ENCODE data around the gene BMPR1B.
"Not testable (repeated sequence)": the region's sequence is repeated elsewhere in the genome, so short reads cannot be mapped to it uniquely, and the experiment has no call there.

The BMPR1B gene

GRCh38 chr4:94833394-94833793 is 75.6 kb downstream of the BMPR1B start:
- no peak for DNase-seq (ENCODE audit: low read depth)

DNA sequence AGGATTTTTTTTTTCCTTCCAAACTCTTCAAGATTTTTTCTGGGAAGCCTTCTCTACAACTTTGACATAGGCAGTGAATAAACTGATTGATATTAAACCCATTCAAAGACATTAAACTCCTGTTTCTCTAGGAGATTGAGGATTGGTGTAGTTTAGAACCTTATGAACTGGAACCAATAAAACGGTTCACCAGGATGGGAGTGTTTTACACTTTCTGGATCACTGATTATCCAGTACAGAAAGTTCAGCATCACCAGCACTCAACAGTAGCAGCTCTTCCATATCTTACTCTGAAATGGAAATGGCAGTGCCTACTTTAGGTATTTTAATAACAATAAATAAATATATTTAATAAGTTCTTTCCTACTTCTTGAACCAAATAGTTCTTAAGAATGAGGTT is 76.7 kb downstream of the BMPR1B start:
- DNase-seq (ENCODE audit: low read depth): no peak

DNA sequence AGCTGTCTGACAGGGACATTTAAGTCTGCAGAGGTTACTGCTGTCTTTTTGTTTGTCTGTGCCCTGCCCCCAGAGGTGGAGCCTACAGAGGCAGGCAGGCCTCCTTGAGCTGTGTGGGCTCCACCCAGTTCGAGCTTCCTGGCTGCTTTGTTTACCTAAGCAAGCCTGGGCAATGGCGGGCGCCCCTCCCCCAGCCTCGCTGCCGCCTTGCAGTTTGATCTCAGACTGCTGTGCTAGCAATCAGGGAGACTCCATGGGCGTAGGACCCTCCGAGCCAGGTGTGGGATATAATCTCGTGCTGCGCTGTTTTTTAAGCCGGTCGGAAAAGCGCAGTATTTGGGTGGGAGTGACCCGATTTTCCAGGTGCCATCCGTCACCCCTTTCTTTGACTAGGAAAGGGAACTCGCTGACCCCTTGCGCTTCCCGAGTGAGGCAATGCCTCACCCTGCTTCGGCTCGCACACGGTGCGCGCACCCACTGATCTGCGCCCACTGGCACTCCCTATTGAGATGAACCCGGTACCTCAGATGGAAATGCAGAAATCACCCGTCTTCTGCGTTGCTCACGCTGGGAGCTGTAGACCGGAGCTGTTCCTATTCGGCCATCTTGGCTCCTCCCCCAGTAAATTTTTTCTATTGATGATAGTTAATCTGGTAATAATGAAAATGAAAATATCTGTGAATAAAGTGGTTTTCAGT is 83.6 kb downstream of the BMPR1B start:
- DNase-seq (ENCODE audit: low read depth): not testable (repeated sequence)

GRCh38 chr4:94841864-94842221 is 84.1 kb downstream of the BMPR1B start:
- no peak for DNase-seq (ENCODE audit: low read depth)

GRCh38 chr4:94843216-94843615 is 85.5 kb downstream of the BMPR1B start:
- no peak for DNase-seq (ENCODE audit: low read depth)

DNA sequence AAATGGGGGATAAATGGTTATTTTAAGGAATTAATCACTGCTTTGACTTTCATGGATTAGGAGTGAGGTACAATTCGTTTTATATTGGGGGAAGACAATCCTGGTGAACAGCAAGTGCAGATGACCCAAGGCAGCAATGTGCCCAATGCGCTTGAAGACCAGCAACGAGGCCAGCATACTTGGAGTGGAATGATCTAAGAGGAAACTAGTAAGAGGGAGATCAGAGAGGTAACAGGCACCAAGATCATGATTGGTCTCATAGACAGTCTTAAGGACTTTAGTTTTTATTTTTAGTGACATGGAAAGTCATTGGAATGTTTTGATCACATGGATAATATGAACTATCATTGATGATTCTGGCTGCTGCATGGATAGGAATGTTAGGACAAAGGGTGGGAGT is 90.6 kb downstream of the BMPR1B start:
- DNase-seq (ENCODE audit: low read depth): no peak

DNA sequence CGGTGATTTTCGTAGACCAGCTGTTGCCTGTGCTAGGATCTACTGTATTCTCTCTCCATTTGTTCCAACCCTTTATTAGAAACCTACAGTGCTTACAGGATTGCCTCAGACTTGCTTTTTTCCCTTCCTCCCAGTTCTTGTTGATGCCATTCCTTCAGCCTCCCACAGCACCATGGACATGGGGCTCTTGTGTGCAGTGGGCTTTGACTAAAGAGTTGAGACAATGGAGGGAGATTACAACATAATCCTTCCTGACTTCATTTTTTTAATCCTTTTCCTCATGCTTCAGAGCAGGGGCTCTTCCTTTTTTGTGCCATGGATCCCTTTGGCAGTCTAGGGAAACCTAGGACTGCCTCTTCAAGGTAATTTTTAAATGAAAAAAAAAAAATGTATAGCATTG is 92.1 kb downstream of the BMPR1B start:
- no peak for DNase-seq (ENCODE audit: low read depth)

DNA sequence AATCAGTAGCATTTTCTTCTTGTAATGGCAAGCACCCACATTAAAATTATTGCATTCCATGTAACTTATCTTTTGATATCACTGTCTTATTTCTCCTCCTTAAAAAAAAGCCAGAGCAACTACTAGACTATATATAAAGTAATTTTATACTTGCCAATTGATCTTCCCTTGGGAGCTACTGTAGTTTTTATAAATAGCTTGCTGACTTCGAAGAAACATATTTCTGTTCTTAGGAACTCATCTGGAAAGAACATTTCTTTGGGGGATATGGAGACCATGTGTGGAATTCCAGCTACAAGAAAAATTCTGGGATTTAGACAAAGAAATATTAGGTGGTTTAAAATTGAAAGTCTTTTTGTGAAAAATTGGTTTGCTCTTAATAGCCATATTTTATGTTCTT is 94.9 kb downstream of the BMPR1B start:
- DNase-seq (ENCODE audit: low read depth): no peak

GRCh38 chr4:94856030-94856429 is 98.3 kb downstream of the BMPR1B start:
- no peak for DNase-seq (ENCODE audit: low read depth)

DNA sequence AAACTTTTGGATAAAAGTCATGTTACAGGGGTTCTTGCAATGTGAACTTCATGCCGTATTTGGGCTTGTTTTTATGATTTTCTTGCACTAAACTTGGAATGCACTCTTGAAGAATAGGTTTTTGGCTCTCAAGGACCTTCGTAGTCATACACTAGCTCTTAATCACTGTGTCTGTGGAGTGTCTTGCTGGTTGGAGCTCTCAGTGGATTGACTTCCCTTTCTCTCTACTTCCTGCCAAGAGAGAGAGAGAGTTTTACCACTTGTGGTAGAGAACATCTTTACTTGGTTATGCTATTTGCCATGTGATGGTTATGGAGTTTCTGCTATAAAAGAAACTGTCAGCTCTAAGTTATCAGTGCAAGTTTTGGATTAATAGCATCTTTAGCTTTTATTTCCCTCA is 112.4 kb downstream of the BMPR1B start:
- DNase-seq (ENCODE audit: low read depth): no peak

DNA sequence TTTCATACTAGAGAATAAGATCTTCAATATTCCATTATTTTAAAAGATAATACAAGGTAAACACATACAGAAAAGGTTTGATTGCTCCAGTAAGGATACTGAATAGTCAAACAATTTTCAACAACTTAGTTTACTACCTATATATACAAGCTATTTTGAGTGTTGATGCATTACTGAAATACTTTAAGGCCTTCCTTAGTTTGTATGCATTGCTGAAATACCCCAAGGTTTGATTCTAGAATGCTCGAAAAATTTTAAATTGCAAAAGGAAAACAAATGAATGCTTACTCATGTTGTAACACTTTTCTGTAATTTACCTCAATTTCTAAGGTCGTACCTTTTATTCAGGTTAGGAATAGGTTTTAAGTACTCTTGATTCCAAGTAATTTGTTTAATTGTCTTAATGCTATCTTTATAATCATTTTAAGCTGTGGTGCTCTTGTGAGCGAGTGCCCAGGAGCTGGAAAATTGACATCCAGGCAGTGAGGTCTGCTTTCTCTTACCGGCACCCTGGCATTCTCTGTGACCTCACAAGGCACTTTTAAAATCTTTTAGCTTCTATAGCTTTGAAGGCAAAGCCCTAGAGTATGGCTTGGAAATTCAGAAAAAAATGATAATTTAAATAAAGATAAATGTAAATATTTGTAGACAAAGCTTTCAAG is 114.0 kb downstream of the BMPR1B start:
- no peak for DNase-seq (ENCODE audit: low read depth)

- no peak for DNase-seq (ENCODE audit: low read depth)
Observed at GRCh38 chr4:94877973-94878372, 120.2 kb downstream of the BMPR1B start.

DNA sequence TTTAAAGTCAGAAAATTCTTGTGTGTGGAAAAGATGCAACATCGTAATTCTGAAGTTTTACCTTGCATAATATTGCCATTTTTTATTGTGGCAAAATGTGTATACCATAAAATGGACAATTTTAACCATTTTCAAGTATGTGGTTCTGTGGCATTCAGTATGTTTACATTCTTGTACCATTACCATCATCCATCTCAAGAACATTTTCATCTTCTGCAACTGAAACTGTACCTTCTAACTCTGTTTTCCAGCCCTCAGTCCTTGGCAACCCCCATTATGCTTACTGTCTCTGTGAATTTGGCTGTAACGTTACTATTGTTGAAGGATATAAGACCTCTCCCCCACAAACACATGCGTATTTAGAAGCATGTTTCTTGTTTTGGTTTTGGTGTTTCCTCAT is 123.2 kb downstream of the BMPR1B start:
- no peak for DNase-seq (ENCODE audit: low read depth)

DNA sequence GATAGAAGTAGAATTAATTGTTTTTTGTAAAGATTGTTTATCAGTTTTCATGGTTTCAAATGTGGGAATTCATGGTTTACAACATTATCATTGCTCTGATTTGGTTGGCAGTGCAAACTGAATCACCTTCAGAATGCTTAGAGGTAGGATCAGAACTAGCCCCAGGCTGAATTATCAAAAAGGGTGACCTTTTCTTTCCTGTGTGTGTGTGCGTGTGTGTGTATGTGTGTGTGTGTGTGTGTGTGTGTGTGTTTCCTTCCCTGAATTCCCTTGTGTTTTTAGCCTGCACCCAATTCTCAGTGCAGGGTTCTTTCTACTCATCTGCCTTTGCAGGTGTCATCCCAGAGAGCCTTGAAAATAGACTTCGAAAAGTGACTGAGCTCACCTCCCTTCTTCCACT is 125.0 kb downstream of the BMPR1B start:
- DNase-seq (ENCODE audit: low read depth): no peak

DNA sequence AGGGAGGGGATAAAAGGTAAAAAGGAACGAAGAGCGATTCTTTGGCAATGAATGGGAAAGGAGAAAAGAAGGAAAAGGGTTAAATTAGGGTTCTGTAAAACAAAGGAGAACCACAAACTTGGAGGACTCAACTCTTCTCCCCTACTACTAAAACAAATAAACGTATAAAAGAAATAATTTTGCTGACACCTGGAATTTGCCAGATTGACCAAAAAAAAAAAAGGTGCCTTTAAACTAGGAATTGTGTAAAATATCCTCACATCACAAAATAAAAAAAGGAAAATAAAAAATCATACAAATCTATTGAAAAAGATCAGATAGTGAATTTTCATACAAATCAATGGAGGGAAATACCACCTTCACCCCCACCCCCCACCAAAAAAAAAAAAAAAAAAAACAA is 129.3 kb downstream of the BMPR1B start:
- DNase-seq (ENCODE audit: low read depth): no peak

DNA sequence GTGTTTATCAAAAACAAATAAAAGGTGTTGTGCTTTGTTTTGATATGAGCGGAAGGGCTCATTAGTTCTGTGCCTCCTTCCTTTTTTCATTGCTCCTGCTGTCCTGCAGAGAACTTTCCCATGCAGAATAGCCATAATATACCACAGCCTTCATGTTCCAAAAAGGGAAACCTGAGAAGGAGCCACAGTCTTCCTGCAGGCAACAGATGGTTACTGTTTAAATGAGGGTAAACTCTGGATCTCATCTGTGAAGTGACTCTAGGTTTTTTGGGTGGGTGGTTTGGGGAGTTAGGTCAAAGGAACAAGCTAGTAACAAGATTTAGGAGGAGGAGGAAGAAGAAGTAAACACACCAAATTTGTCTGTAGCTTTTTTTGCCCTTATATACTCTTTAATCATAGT is 131.8 kb downstream of the BMPR1B start:
- DNase-seq (ENCODE audit: low read depth): no peak

DNA sequence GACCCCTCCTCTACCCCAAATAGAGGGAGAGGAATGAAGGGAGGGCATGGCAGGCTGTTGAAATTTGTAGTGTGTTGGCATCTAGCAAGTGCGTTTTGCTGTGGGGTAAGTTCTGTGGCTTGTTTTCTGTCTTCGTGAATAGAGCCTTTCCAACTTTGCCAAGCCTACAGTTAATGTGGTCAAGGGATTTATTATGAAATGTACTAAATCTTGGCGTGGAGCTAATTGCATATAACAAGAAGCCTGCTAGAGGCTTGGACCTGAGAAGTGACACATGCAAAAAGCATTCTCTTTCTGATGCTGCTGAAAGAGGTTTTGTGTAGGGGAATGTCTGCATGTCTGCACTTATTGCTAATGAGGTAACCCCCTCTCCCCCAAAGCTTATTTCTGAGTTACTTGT is 132.2 kb downstream of the BMPR1B start:
- DNase-seq (ENCODE audit: low read depth): no peak

DNA sequence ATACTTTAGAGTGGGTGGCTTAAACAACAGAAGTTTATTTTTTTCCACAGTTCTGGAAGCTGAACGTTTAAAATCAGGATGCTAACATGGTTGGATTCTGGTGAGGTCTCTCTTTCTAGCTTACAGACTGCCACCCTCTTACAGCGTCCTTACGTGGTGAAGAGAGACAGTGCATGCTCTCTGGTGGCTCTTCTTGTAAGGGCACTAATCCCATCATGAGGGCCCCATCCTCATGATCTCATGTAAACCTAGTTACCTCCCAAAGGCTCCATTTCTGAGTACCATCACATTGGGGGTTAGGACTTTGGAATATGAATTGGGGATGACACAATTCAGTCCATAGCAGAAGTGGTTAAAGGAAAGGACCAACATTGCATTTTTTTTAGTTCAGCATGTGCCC is 132.8 kb downstream of the BMPR1B start:
- no peak for DNase-seq (ENCODE audit: low read depth)

- DNase-seq (ENCODE audit: low read depth): no peak
Observed at GRCh38 chr4:94892051-94892450, 134.3 kb downstream of the BMPR1B start.

GRCh38 chr4:94895081-94895480 is 137.3 kb downstream of the BMPR1B start:
- DNase-seq (ENCODE audit: low read depth): no peak

GRCh38 chr4:94897023-94897422 is 139.3 kb downstream of the BMPR1B start:
- DNase-seq (ENCODE audit: low read depth): no peak

GRCh38 chr4:94905511-94905910 is 147.8 kb downstream of the BMPR1B start:
- DNase-seq (ENCODE audit: low read depth): no peak

- no peak for DNase-seq (ENCODE audit: low read depth)
Observed at GRCh38 chr4:94909645-94910044, 151.9 kb downstream of the BMPR1B start.

DNA sequence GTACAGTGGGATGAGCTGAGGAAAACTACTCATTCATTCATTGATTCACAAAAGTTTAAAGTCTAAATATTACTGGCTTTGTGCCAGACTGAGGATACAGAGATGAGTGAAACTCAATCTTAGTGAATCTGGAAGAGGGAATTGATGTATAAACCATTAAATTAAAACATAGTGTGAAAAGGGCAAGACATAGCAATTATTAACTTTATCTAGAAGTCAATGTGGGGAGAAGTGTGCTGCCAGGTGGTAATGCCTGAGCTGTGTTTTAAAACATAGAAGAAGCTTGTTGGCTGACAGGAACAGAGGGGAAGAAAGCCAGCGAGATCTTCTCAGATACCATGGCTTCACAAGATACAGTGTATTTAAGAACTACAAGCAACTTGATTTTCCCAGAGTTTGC is 153.4 kb downstream of the BMPR1B start:
- DNase-seq (ENCODE audit: low read depth): no peak
